ENCODE measurements around the gene PFN3.

- TF ChIP-seq POLR2A (IDR thresholded peaks at IDR 0.05) (no peak), CTCF (IDR thresholded peaks at IDR 0.05) (no peak), POLR2AphosphoS5 (IDR thresholded peaks at IDR 0.05) (no peak), EP300 (IDR thresholded peaks at IDR 0.05) (no peak)
Observed at GRCh38 chr5:177376107-177376506, 24.4 kb downstream of the PFN3 start.

Measured in gastroesophageal sphincter (tissue), 3 donors.